Keratinocyte (primary cell): Measurements from ENCODE around the gene CXCR6. TPM values are rescaled to one million over a fixed set of nuclear protein-coding genes. Genes with fewer than 3 reads are reported as not detected.

ENCODE experiments used
- DNase-seq: peaks from one replicate; pipeline ENCODE4 v3.0.0-alpha.2; 2011; ENCODE audit warnings: low read depth, missing footprints, low spot score
- FAIRE-seq: peaks from 2 replicates; lab custom pipeline; 2011; peaks lifted over from hg19 to GRCh38; lab: Jason Lieb, UNC
- H2AFZ ChIP-seq: 2 replicates; pipeline ENCODE4 v1.6.0; 2012; ENCODE audit warnings: low read length, control low read depth, inconsistent platforms; ENCODE audit not compliant: control insufficient read depth
- H3K27ac ChIP-seq: 2 replicates; pipeline ENCODE4 v1.5.1; 2011; ENCODE audit warnings: low read length; ENCODE audit not compliant: control insufficient read depth, insufficient read depth
- H3K27me3 ChIP-seq: 3 replicates; pipeline ENCODE4 v1.6.0; 2011; ENCODE audit warnings: low read length; ENCODE audit not compliant: control insufficient read depth, insufficient read depth; ENCODE audit errors: extremely low read depth
- H3K36me3 ChIP-seq, 2 experiments: 2 replicates in 1 of 2; 3 replicates in 1 of 2; pipeline ENCODE4 v1.5.1; 2011; ENCODE audit warnings: low read length in 2 of 2, mild to moderate bottlenecking in 1 of 2; ENCODE audit not compliant: control insufficient read depth in 2 of 2, insufficient read depth in 2 of 2; ENCODE audit errors: extremely low read depth in 1 of 2
- H3K4me1 ChIP-seq: 3 replicates; pipeline ENCODE4 v1.5.1; 2011; ENCODE audit warnings: low read length; ENCODE audit not compliant: control insufficient read depth, insufficient read depth; ENCODE audit errors: extremely low read depth
- H3K4me2 ChIP-seq: 3 replicates; pipeline ENCODE4 v1.6.0; 2011; ENCODE audit warnings: low read depth, low read length; ENCODE audit not compliant: control insufficient read depth, insufficient read depth; ENCODE audit errors: extremely low read depth
- H3K4me3 ChIP-seq, 3 experiments: fragments of 200-600 bp in 1 of 3; sonication (generic) in 1 of 3; 2 replicates in 2 of 3; 3 replicates in 1 of 3; pipeline ENCODE4 v1.5.1; 2011 to 2016; ENCODE audit warnings: low read length in 3 of 3, mild to moderate bottlenecking in 3 of 3, control low read depth in 2 of 3, inconsistent platforms in 1 of 3, low read depth in 1 of 3, mixed read lengths in 1 of 3, mixed run types in 1 of 3, moderate library complexity in 1 of 3; ENCODE audit not compliant: control insufficient read depth in 2 of 3, insufficient read depth in 2 of 3; ENCODE audit errors: extremely low read depth in 1 of 3
- H3K79me2 ChIP-seq: 2 replicates; pipeline ENCODE4 v1.6.0; 2012; ENCODE audit warnings: low read length; ENCODE audit not compliant: control insufficient read depth, insufficient read depth
- H3K9ac ChIP-seq: 3 replicates; pipeline ENCODE4 v1.6.0; 2011; ENCODE audit warnings: low read length; ENCODE audit not compliant: control insufficient read depth, insufficient read depth; ENCODE audit errors: extremely low read depth
- H3K9me1 ChIP-seq: 3 replicates; pipeline ENCODE4 v1.6.0; 2011; ENCODE audit warnings: low read length; ENCODE audit not compliant: control insufficient read depth, insufficient read depth; ENCODE audit errors: extremely low read depth
- H3K9me3 ChIP-seq: 2 replicates; pipeline ENCODE4 v1.5.1; 2012; ENCODE audit warnings: low read depth, low read length; ENCODE audit not compliant: control insufficient read depth
- H4K20me1 ChIP-seq: 3 replicates; pipeline ENCODE4 v1.6.0; 2011; ENCODE audit warnings: low read length; ENCODE audit not compliant: control insufficient read depth, insufficient read depth; ENCODE audit errors: extremely low read depth
- EZH2 ChIP-seq: IDR thresholded peaks from one replicate; pipeline ENCODE4 v1.6.1; 2012; ENCODE audit warnings: inconsistent platforms, mild to moderate bottlenecking, low read length, moderate library complexity
- dilution Hi-C: fragments of 300-500 bp; cut with MboI; formaldehyde crosslinking; loops from one replicate; pipeline ENCODE4 v1.7.0; 2020; ENCODE audit warnings: low sequenced_read_pairs; ENCODE audit not compliant: extremely low pct_ligation_motif_present
- polyA plus RNA-seq, 5 experiments: library from polyadenylated mRNA; depleted of rRNA in 3 of 5; stranded (reverse) in 3 of 5; stranded (forward) in 1 of 5; unstranded in 1 of 5; fragments of >200 nt; gene quantifications; 1 replicate in 1 of 5; 2 replicates in 3 of 5; 3 replicates in 1 of 5; pipeline versions ENCODE4 v1.2.1 to v1.2.3, GENCODE V29; 2011 to 2012; ENCODE audit warnings: missing spikeins in 2 of 5, low read depth in 1 of 5, low replicate concordance in 1 of 5
- TF ChIP-seq, protein P1 (sequence below), 3 experiments: IDR thresholded peaks in 1 of 3; conservative IDR thresholded peaks in 1 of 3; optimal IDR thresholded peaks in 1 of 3; 2 replicates in 2 of 3; 3 replicates in 1 of 3; pipeline versions ENCODE3 to v1.5.1; 2011; ENCODE audit warnings: low read length in 3 of 3, mild to moderate bottlenecking in 3 of 3, moderate library complexity in 2 of 3, control low read depth in 1 of 3, inconsistent platforms in 1 of 3; ENCODE audit not compliant: insufficient read depth in 2 of 3; ENCODE audit errors: extremely low read depth in 1 of 3

Gene CXCR6
- polyA plus RNA-seq, 1 donor (not counting 4 experiments of a cell fraction or from before 2014, with no cell fraction given) = not detected

DNA sequence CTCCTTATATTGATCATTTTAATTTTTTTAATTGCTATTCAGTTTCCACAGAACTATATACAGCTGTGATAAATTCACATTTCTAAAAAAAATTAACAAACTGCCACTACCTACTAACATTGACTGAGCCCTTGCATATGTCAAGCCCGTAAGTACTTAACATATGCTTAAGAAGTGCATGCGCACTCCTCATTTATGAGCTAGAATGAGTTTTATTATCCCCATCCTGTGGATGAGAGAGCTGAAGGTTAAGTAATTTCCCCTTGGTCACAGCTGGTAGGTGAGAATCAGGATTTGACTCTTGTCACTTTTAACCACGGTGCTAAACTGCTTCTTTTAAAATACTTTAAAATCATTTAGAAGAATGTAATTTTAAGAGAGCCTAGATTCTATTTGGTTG is 25.9 kb downstream of the CXCR6 start:
- FAIRE-seq (no peak), DNase-seq (no peak)
- Histone ChIP-seq H3K79me2 (no peaks in the 10 kb centered on the region), H3K27ac (no peak overlapping the region), H3K9me1 (no peaks in the 10 kb centered on the region), H3K9ac (no peak overlapping the region), H3K4me3 (no peak overlapping the region), H3K4me2 (no peak overlapping the region), H2AFZ (no peak overlapping the region), H3K9me3 (no peaks in the 10 kb centered on the region), H3K36me3 (peaks cover 7 to 40% of the 10 kb centered on the region in 2 experiments), H3K4me1 (peaks cover 6% of the 10 kb centered on the region), H3K27me3 (no peaks in the 10 kb centered on the region), H4K20me1 (no peaks in the 10 kb centered on the region)
- dilution Hi-C loops = no loop called here
- no peak for TF ChIP-seq EZH2
- TF ChIP-seq, protein P1, sequence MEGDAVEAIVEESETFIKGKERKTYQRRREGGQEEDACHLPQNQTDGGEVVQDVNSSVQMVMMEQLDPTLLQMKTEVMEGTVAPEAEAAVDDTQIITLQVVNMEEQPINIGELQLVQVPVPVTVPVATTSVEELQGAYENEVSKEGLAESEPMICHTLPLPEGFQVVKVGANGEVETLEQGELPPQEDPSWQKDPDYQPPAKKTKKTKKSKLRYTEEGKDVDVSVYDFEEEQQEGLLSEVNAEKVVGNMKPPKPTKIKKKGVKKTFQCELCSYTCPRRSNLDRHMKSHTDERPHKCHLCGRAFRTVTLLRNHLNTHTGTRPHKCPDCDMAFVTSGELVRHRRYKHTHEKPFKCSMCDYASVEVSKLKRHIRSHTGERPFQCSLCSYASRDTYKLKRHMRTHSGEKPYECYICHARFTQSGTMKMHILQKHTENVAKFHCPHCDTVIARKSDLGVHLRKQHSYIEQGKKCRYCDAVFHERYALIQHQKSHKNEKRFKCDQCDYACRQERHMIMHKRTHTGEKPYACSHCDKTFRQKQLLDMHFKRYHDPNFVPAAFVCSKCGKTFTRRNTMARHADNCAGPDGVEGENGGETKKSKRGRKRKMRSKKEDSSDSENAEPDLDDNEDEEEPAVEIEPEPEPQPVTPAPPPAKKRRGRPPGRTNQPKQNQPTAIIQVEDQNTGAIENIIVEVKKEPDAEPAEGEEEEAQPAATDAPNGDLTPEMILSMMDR (optimal IDR thresholded peaks at IDR 0.05 in 1 of 3, IDR thresholded peaks at IDR 0.05 in 1 of 3, conservative IDR thresholded peaks at IDR 0.05 in 1 of 3; ENCODE audit: extremely low read depth in 1 of 3, insufficient read depth in 2 of 3, low read length in 3 of 3) = no peak

DNA sequence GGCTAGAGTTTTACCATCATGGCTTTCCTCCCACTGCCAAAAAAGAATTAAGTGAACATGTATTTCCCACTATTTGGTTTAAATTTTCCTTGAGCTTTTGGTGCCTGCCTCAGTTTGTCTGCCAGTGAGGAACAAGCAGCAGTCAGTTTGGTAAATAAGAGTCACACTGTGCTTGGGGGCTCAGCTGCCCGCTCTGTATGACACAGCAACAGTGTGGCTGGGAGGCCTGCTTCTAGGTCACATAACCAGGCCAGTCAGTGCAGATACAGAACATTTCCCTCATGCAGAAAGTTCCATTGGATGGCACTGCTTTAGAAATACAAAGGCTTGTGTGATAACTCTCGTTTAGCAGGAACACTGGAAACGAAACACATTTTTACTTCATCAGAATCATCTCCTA is 26.7 kb downstream of the CXCR6 start:
- DNase-seq (no peak), FAIRE-seq (no peak)
- Histone ChIP-seq H3K9me3 (no peaks in the 10 kb centered on the region), H3K4me3 (no peak overlapping the region), H3K79me2 (no peaks in the 10 kb centered on the region), H3K27me3 (no peaks in the 10 kb centered on the region), H3K27ac (no peak overlapping the region), H3K9ac (no peak overlapping the region), H3K36me3 (peaks cover 10 to 34% of the 10 kb centered on the region in 2 experiments), H4K20me1 (no peaks in the 10 kb centered on the region), H3K4me1 (peaks cover 6% of the 10 kb centered on the region), H3K9me1 (no peaks in the 10 kb centered on the region), H2AFZ (no peak overlapping the region), H3K4me2 (no peak overlapping the region)
- dilution Hi-C loops = no loop called here
- TF ChIP-seq EZH2 = no peak
